Central memory CD4-positive, alpha-beta T cell (primary cell): ENCODE measurements around the gene DIDO1.

ENCODE experiments used
- DNase-seq: peaks from one replicate; pipeline ENCODE4 v3.0.0; 2022
- total RNA-seq, 3 experiments: gene quantifications; one replicate each; lab custom pipeline; 2026; lab: John Stamatoyannopoulos, UW

The DIDO1 gene
- 162 to 298 (median 246) reads per million in 3 experiments for total RNA-seq

DNA sequence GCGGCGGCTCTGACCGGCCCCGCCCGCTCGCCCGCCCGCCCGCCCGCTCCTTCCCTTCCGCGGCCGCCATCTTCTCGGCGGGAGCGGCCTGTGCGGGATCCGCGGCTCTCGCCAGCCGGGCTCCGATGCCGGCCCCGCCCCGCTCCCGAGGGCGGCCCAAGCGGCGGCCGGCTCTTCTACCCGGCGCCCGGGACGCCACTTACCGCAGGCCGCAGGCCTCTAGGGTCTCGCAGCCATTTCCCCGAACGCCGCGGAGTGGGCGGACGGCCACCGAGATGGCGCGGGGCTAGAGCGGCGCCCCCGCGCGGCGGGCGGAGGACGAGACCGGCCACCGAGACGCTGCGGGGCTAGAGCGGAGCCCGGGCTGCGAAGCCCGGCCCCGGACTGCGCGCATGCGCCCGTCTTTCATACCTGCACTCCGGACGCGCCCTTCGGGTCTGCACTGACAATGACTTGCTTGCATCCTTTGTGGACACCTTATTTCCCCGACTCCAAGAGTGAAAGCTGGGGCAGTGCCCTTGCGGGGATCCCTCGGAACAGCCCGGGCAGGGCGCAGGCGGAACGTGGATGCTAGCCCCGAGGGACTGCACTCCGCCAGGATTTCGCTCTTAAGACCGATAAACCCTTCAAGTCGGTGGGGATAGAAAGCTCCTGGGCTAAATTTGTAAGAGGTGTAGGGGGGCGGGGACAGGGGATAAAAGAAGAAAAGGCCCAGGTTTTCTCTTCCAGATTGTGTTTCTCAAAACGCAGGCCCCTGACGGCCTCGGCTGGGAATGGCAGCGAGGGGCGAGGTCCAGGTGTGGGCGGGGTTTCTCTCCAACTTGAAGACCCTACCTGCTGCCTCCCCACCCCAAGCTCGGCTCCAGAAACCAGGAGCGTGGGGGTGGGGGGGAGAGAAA is at the start of gene DIDO1:
DIDO1 (minus strand) TSS at position 277 of the 899 bp plus-strand sequence.
- DNase-seq: peak; percentile 86

DNA sequence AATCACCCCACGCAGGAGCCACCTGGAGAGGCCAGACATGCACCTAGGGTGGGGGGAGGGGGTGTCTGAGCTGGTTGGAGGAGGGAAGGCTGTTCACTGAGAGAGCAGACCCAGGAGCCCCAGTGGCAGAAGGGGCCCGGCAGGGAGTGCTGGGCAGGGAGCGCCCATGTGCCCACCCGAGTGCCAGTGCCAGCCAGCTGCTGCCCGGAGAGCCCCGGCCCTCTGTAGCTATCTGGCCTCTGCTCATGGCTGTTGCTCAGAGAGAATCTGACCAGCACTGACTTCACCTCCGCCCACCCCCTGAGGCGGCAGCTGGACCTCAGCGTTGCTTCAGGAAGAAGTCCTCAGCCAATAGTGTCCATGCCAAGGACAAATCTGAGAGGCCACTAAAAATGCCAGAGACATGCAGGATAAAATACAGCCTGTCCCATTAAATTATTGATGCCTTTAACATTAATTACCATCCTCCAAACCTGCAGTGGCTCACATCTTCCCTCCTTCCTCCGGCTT is 49.0 kb upstream of the DIDO1 start:
- DNase-seq: no peak

DNA sequence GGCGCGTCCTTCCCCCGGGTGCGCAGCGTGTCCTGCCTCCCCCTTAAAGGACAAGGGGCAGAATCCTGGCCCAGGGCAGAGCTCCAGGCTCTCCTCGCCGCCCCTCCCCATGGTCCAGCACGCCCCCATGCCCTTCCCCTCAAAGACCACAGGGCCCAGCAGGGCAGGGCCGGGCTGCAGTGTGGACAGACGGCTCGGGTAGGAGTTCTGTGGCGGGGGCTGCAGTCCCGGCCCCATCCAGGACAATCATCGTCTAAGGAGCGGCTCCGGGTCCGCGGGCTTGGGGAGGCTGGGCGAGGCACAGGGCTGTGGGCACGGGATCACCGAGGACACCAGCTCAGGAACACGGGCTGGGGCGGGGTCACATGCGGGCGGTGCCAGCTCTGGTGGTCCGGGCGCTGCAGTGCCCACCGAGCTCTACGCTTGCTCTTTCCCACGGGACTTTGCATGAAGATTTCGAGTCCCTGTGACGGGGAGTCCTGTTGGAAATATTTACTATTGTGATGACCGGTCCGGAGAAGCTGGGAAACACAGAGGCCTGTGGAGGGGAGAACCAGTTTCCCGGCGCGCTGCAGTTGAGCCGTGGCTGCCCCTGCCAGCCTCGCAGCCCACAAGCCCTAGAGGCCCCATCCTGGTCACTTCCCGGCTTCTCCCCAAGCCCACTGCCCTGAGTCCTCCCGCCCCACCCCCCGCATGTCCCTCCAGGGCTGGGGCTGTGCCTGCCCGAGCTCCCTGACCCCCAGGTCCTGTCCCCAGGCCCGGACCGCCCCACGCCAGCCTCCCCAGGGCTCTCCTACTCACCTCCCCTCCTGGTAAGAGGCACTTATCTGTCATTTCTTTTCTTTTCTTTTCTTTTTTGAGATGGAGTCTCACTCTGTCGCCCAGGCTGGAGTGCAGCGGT is 46.8 kb upstream of the DIDO1 start:
- DNase-seq: no peak

DNA sequence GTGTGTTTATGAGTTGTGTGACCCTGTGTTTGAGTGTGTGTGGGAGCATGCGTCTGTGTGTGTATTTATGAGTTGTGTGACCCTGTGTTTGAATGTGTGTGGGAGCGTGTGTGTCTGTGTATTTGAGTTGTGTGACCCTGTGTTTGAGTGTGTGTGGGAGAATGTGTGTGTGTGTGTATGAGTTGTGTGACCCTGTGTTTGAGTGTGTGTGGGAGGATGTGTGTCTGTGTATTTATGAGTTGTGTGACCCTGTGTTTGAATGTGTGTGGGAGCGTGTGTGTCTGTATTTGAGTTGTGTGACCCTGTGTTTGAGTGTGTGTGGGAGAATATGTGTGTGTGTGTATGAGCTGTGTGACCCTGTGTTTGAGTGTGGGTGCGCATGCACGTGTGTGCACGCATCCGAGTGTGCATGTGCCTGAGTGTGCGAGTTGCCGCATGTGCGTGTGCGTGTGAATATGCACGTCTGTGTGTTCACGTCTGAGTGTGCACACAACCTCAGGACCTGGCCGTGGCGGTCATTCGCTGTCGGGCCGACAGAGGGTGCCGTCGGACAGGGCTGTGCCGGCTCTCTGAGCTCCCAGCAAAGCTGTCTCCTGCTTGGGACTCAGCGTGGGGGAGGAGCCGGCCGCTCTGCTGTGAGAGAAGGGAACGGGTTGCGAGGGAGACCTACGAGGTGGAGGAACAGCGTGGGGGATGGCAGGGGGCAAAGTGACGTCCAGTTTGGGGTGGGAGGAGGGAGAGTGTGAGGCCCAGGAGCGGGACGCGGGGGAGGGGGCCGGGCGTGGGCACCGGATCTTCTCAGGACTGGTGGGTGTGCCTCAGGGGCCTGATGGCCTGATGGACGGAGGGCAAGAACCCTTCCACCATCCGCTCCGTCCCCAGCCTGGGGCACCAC is 45.9 kb upstream of the DIDO1 start:
- DNase-seq: peak; percentile 74

DNA sequence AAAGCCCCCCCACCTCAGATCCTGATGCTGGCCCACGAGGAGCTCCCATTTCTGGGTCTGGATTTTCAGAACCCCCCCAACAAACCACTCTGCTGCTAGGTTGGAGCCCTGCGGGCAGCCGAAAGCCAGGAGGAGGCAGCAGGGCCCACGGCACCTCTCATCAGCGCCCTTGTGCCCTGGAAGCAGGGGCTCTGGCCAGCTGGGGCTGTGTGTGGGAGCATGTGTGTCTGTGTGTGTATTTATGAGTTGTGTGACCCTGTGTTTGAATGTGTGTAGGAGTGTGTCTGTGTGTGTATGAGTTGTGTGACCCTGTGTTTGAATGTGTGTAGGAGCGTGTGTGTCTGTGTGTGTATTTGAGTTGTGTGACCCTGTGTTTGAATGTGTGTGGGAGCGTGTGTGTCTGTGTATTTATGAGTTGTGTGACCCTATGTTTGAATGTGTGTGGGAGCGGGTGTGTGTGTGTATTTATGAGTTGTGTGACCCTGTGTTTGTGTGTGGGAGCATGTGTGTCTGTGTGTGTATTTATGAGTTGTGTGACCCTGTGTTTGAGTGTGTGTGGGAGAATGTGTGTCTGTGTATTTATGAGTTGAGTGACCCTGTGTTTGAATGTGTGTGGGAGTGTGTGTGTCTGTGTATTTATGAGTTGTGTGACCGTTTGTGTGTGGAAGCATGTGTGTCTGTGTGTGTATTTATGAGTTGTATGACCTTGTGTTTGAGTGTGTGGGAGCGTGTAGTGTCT is 45.1 kb upstream of the DIDO1 start:
- DNase-seq: no peak

DNA sequence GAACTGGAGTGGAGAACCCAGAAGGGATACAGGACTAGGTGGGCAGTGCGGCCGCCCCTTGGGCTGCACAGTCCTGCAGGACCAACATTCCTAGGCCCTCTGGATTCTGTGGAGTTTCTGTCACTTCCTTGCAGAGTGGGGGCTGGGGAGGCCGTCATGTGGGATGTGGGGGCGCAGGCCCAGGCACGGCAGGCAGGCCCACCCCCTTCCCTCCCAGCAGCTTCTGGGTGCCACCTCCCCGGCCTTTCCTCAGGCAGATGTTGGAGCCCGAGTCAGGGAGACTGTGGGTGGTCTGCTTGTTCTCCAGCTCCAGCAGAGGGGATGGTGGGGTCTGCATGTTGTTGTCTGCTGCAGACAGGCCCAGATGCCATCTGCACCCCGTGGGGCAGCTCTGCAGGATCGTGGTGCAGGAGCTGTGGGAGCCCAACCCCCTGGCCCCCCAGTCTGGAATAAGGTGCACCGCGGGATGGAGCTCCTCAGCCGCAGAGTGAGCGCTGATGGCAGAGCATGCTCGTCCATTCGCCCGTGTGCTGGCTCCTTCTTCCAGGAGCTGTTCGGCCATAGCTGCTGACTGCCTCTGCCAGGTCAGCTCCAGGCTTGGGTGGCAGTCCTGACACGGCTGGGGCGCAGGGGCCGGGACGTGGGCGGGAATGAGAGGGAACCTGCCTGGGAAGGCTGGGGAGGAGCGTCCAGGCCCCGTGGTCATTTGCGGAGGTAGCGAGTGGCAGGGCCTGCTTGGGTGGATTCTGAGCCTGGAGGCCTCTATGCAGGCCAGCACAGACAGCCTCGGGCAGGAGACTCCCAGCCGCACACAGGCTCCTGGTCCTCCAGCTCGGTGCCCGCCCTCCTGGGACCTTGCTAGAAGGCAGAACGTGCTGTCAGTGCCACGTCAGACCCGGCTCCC is 44.3 kb upstream of the DIDO1 start:
- no peak for DNase-seq

DNA sequence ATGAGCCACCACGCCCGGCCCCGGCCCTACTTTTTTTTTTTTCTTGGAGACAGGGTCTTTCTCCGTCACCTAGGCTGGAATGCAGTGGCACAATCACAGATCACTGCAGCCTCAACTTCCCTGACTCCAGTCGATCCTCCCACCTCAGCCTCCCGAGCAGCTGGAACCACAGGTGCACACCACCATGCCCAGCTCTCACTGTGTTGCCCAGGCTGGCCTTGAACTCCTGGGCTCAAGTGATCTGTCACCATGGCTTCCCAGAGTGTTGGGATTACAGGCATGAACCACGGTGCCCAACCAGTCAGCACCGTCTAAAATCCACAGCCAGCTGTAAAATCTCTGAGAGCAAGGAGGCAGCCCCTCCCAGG is 43.6 kb upstream of the DIDO1 start:
- DNase-seq: no peak

DNA sequence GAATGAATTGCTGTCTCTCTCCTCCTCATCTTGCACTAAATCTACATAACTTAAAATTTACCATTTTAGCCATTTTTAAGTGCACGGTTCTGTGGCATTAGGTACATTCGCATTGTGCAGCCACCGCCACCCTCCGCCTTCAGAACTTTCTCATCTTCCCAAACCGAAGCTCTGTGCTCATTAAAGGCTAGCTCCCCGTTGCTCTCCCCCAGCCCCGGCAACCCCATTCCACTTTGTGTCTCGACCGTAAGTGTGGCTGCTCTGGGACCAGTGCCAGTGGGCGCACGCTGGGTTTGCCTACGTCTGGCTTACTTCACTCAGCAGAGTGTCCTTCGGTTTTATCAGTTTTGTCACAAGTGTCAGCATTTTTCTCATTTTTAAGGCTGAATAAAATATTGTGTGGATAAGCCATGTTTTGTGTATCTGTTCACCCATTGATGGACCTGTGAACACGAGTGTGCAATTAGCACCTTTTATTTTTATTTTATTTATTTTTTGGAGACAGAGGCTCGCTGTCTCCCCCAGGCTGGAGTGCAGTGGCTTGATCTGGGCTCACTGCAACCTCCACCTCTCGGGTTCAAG is 43.0 kb upstream of the DIDO1 start:
- DNase-seq: no peak

DNA sequence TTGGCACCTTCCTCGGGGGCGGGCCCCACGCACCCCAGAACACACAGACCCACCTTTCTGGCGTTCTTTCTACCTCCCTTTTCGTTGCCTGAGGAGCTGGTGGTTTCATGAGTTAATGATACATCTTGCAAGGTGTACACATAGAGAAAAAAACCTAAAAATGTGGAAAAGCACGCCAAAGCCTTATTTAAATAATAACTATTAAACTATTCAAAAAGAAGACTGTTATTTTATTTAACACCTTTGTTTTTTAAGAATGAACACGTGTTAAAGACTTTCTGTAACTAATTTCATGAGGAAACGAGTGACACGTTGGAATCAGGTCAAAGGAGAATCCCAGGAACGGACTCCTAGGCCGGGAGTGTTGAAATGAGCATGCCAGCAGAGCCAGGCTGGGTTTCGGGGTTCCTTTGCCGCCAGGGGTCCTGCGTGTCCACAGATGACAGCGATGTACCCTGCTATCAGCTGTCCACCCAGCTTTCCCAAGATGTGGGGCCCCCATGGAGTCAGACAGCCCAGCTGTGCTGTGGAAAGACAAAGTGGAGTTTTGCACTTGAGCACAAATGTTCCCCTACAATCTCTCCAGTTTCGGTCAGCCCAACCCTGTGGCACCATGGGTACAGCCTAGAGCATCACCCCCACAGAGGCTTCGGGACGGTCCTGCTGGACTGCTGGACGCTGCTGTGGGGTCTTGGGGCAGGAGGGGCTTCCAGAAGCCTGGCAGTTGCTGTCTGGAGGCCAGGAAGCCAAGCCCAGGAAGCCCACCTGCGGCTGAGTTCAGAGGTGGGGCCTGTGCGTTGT is 42.3 kb upstream of the DIDO1 start:
- DNase-seq: no peak

DNA sequence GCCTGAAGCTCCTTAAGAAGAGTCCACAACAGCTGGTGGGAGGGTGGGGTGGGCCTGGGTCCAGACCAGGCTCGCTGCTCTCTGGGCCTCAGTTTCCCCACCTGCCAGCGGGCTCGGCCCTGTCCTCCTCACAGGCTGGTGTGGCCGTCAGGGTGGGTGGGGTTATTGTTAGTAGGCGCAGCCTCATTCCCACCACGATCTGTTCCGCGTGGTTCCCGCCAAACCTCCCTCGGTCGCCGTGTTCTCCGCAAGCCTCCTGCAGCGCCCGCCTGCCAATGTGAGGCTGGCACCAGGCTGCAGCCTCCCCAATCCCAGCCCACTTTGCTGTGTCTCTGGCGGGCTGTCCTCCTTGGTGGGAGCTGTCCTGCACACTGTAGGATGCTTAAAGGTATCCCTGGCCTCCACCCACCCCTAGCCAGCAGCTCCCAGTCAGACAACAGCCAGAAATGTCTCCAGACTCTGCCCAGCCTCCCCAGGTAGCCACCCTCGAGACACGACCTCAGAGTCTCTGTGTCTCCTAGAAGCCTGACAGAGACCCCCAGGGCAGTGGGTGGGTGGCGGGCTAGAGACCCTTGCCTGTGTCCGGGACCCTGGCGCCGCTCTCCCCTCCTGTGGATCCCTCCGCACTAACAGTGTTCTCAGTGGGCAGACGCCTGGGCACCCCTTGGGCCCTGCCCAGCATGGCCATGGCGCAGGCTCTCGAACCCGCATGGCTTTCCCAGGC is 41.5 kb upstream of the DIDO1 start:
- DNase-seq: no peak

DNA sequence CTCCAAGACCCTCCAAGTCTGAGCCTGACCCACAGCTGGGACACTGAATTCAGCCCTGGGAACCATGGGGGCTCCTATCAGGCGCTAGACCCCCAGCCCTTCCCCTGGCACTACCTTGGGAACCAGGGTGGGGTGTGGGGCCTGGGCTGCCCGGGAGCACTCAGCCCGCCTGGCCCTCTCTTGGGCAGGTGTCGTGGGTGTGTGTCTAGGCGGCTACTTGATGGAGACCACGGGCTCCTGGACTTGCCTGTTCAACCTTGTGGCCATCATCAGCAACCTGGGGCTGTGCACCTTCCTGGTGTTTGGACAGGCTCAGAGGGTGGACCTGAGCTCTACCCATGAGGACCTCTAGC is 40.8 kb upstream of the DIDO1 start:
- no peak for DNase-seq

DNA sequence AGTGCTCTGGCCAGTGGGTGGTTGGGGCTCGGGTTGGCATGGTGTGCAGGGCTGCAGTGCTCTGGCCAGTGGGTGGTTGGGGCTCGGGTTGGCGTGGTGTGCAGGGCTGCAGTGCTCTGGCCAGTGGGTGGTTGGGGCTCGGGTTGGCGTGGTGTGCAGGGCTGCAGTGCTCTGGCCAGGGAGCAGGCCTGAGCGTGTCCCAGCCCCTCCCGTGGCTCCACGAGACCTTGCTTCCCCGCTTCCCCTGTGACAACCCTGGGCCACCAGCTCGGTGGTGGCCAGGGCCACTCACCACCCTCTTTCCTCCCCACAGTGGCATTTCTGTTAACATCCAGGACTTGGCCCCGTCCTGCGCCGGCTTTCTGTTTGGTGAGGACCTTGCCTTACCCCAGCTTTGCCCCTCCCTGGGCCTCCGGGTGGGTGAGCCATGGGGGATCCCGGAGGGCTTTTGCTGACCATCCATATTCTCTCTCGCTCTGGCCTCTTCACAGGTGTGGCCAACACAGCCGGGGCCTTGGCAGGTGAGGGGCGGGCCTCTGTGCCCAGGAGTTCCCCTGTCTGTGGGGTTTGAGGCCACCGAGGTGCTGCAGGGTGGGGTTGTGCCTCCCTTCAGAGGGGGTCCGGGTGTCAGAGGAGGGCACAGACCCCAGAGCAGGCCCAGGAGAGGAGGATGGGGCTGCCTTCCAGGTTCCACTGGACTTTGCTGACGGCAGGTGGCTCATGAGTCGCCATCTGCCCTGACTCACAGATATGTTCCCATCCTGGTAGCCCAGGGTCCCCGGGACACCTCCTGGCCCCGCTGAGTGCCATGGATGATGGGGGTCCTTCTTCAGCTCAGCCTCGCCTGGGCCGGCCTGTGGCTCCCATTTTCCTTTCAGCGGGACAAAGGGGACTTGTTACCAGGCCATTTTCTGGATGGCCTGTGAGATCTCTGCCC is 40.2 kb upstream of the DIDO1 start:
- DNase-seq: no peak

DNA sequence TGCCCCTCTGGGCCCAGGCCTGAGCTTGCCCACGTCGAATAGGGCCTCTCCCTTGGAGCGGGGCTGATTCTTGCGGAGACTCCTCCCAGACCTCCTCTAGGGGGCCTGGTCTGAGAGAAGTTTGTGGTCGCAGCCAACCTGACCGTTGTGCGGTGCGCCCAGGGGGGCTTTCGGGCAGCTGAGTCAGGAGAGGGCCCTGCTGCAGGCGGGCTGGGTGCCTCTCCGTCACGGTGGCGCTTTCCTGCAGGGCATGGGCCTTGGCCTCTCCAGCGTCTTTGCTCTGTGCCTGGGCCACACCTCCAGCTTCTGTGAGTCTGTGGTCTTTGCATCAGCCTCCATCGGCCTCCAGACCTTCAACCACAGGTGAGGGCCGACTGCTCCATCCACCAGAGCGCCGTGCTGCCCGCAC is 39.1 kb upstream of the DIDO1 start:
- DNase-seq: no peak

DNA sequence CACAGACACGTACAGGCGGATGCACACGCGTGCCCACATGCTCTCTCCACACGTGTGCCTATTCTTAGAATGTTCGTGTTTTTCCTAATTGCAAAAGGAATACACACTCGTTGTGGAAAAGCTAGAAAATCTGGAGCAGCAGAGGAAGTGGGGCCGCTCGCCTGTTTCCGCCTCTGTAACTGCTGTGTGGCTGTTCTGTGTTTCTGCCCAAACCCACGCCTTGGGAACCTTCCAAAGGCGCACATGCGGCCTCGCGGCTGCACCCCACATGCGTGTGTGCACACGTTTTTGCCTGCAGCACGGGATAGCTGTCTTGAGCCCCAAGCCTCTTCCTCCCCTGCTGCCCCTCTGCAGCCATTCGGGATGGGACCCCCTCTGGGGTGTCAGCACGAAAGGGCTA is 38.4 kb upstream of the DIDO1 start:
- no peak for DNase-seq

DNA sequence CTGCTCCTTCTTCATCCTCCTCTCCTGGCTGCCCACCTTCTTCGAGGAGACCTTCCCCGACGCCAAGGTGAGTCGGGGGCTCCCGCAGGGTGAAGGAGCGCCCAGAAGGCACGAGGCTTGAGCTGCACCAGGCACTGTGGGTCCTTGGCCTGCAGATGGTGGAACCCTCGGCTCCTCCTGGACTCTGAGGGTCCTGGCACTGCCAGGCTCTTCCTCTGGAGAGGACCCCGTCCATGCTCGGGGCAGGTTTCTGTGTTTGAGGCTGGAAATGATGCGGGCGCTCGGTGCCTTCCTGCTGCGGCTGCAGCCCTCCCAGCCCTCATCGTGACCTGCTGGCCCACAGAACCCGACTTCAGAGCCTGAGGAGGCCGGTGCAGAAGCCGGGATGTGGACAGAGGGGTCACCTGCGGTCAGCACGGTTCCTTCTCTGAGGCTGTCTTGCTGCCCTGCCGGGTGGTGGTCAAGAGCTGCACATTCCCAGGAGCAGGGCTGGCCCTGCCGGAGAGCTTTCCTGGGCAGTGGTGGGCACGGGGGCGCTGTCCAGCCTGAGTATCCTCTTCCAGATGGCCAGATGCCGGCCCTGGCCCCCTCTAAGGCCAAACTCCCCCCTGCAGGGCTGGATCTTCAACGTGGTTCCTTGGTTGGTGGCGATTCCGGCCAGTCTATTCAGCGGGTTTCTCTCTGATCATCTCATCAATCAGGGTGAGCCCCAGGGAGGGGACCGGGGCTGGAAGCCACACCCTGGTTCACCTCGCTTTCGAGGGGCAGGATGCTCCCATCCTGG is 37.5 kb upstream of the DIDO1 start:
- no peak for DNase-seq

DNA sequence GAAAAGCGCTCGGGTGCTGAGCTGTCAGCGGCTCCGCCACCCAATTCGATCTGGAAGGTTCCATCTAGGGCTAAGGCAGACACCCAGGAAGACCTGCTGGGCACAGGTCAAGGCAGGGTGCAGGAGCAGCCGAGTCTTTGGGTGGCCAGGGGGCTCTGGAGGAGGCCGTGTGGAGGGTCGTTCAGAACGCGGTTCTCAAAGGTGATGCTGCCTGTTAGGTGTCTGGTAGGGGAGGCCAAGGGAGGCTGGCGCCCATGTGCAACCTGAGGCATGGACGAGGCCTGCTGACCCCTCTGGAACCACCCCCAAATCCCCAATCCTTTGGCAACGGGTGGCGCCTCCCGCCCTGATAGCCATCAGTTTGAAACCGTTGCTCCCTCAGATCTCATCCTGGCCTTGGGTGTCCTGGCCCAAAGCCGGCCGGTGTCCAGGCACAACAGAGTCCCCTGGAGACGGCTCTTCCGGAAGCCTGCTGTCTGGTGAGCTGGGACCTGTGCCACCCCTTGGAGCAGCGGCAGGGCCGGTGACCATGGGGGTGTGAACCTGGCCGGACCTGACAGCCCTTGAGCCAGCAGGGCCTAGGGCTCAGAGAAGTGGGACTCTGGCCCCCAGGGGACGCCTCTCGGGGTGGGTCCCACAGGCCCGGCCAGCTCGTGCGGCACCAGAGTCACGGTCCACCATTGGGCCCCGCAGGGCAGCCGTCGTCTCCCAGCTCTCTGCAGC is 36.7 kb upstream of the DIDO1 start:
- DNase-seq: no peak
